ENCODE data around the gene EDC3. TPM values are rescaled to one million over a fixed set of nuclear protein-coding genes. Genes with fewer than 3 reads are reported as not detected.
A peak's percentile ranks its signal among the peaks of the same experiment; 100 is the strongest.
"Not testable (repeated sequence)": the region's sequence is repeated elsewhere in the genome, so short reads cannot be mapped to it uniquely, and the experiment has no call there.

The EDC3 gene
- 10 to 100 TPM; 38.6 to 41.2 TPM for total RNA-seq
- 10 to 100 TPM; 29.3 to 35.2 (median 33.9) TPM for polyA plus RNA-seq
- 22.6 to 33.3 (median 28.4) reads per million in 6 experiments for total RNA-seq

GRCh38 chr15:74695597-74696397 is at the start of gene EDC3:
TSS of gene EDC3 (minus strand) at chr15:74696024. CDS start at chr15:74675124, 20,900 bp downstream.
- peak within 1 kb of the TSS; percentile 98 to 100 (median 100) for H3K27ac Mint-ChIP-seq
- POLR2A ChIA-PET: interaction anchor here (0.8 to 1.1 kb wide), 5 partner anchors 24 to 944 kb away, joined by 3 to 5 read pairs (median 3); partner anchors contain the start of genes CLK3, CYP1A1 and IMP3
- H3K27me3 Mint-ChIP-seq: peaks cover 0 to 2% (median 0%) of the 10 kb centered on the region in 5 donors
- peak within 1 kb of the TSS; percentile 90 to 100 (median 100) for H3K4me3 Mint-ChIP-seq
- ATAC-seq: peak; percentile 92 to 93
- H3K4me1 Mint-ChIP-seq: peaks cover 20 to 54% (median 45%) of the 10 kb centered on the region in 4 donors
- H3K36me3 Mint-ChIP-seq: peaks cover 0 to 3% (median 0%) of the 10 kb centered on the region in 3 donors
- H3K9me3 Mint-ChIP-seq: no peaks in the 10 kb centered on the region
- DNase-seq: peak; percentile 80 to 94 (median 86)

DNA sequence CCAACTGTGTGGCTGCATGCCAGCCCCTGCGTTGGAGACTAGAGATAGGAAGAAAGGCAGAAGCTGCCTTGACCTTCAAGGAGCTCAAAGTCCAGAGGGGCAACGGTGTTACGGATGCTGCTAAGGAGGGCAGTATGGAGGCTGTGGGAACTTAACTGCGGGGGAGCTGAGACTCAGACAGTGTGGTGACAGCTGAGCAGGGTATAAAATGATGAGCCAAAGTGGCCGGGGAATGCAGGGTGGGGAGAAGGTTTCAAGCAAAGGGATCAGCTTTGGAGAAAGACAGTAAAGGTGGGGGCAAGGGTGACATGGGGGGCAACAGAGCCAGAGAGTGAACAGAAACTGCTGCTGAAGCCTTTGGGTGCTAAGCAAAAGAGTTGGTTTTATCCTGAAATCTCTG is 46.6 kb upstream of the EDC3 start:
- peaks cover 0 to 10% (median 2%) of the 10 kb centered on the region in 3 donors for H3K36me3 Mint-ChIP-seq
- no peak for DNase-seq
- POLR2A ChIA-PET: no interaction called here
- no peak overlapping the region for H3K27ac Mint-ChIP-seq
- no peak overlapping the region for H3K4me3 Mint-ChIP-seq
- peaks cover 3 to 31% (median 16%) of the 10 kb centered on the region in 5 donors for H3K27me3 Mint-ChIP-seq
- peaks cover 0 to 5% (median 0%) of the 10 kb centered on the region in 4 donors for H3K4me1 Mint-ChIP-seq
- H3K9me3 Mint-ChIP-seq: peaks cover 0 to 16% (median 11%) of the 10 kb centered on the region in 9 donors
- no peak for ATAC-seq

DNA sequence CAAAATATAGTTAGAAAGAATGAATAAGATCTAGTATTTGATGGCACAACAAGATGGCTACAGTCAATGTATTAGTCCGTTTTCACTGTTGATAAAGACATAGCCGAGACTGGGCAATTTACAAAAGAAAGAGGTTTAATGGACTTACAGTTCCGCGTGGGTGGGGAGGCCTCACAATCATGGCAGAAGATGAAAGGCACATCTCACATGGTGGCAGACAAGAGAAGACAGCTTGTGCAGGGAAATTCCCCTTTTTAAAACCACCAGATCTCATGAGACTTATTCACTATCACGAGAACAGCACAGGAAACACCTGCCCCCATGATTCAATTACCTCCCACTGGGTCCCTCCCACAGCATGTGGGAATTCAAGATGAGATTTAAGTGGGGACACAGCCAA is 42.4 kb upstream of the EDC3 start:
- POLR2A ChIA-PET, H3K4me1 Mint-ChIP-seq, H3K4me3 Mint-ChIP-seq, DNase-seq, H3K27ac Mint-ChIP-seq, H3K36me3 Mint-ChIP-seq, ATAC-seq: not testable (repeated sequence)
- Mint-ChIP-seq H3K9me3 (peaks cover 0 to 19% (median 11%) of the 10 kb centered on the region in 9 donors), H3K27me3 (peaks cover 9 to 62% (median 37%) of the 10 kb centered on the region in 5 donors)

DNA sequence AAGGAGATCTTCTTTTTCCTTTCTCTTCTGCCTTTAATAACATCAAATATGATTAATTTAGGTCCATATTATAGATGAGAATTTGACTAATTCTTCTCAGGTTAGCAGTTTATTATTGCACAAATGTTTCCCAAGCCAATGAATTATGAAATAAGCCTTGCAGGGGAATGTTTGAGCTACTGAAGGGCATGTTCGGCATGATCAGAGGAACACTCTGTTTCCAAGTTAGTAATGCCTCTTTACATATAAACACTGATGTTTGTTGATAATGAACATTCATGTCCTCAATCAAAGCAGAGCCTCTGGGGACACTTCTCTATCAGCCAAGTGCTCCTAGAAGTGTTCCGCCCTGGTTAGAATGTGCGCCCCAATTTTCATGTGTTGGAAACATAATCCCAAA is 39.5 kb upstream of the EDC3 start:
- Mint-ChIP-seq H3K36me3 (peaks cover 0 to 2% (median 0%) of the 10 kb centered on the region in 3 donors), H3K4me1 (peaks cover 0 to 3% (median 0%) of the 10 kb centered on the region in 4 donors), H3K27ac (no peak overlapping the region), H3K9me3 (peaks cover 0 to 13% (median 6%) of the 10 kb centered on the region in 9 donors), H3K27me3 (peaks cover 16 to 54% (median 39%) of the 10 kb centered on the region in 5 donors), H3K4me3 (no peak overlapping the region)
- ATAC-seq: no peak
- POLR2A ChIA-PET: no interaction called here
- no peak for DNase-seq

GRCh38 chr15:74733269-74733668 is 37.4 kb upstream of the EDC3 start:
- Mint-ChIP-seq H3K27ac (no peak overlapping the region), H3K4me1 (peaks cover 0 to 3% (median 0%) of the 10 kb centered on the region in 4 donors), H3K36me3 (peaks cover 0 to 2% (median 0%) of the 10 kb centered on the region in 3 donors), H3K9me3 (peaks cover 0 to 12% (median 6%) of the 10 kb centered on the region in 9 donors), H3K4me3 (no peak overlapping the region), H3K27me3 (peaks cover 21 to 52% (median 46%) of the 10 kb centered on the region in 5 donors)
- POLR2A ChIA-PET: no interaction called here
- ATAC-seq: no peak
- DNase-seq: no peak

DNA sequence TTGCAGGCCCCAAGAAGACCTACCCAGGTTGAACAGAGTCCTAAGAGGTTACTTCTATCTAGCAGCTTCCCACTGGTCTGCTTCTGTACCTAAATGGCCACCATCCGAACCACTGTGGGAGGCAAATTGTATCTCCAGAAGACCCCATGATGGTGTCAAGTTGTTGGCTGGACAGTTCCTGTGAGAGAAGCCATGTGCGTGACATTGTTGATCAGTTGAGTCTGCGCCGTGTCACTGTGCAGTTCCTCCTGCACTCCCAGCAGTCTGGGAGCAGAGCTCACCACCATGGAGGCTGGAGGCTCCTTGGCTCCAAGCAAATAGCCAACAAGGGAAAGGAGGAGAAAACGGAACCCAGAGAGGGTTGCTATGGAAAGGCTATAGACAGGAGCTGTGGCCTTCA is 37.0 kb upstream of the EDC3 start:
- H3K4me1 Mint-ChIP-seq: no peaks in the 10 kb centered on the region
- H3K9me3 Mint-ChIP-seq: peaks cover 0 to 8% (median 1%) of the 10 kb centered on the region in 9 donors
- H3K27me3 Mint-ChIP-seq: peaks cover 21 to 52% (median 46%) of the 10 kb centered on the region in 5 donors
- no peak overlapping the region for H3K4me3 Mint-ChIP-seq
- H3K36me3 Mint-ChIP-seq: no peaks in the 10 kb centered on the region
- no peak for ATAC-seq
- H3K27ac Mint-ChIP-seq: no peak overlapping the region
- no peak for DNase-seq
- POLR2A ChIA-PET: no interaction called here

- peaks cover 21 to 48% (median 36%) of the 10 kb centered on the region in 5 donors for H3K27me3 Mint-ChIP-seq
These were observed 34.9 kb upstream of the EDC3 start for GRCh38 chr15:74730619-74731316.

GRCh38 chr15:74729372-74729771 is 33.5 kb upstream of the EDC3 start:
- H3K27ac Mint-ChIP-seq, H3K4me3 Mint-ChIP-seq, DNase-seq, H3K36me3 Mint-ChIP-seq, ATAC-seq, POLR2A ChIA-PET, H3K9me3 Mint-ChIP-seq: not testable (repeated sequence)
- peaks cover 20 to 44% (median 30%) of the 10 kb centered on the region in 5 donors for H3K27me3 Mint-ChIP-seq
- H3K4me1 Mint-ChIP-seq: peaks cover 4 to 13% (median 10%) of the 10 kb centered on the region in 4 donors

More at GRCh38 chr15:74730619-74731316, 34.9 kb upstream of the EDC3 start:
- H3K4me1 Mint-ChIP-seq: peaks cover 0 to 8% (median 7%) of the 10 kb centered on the region in 4 donors
- no peak overlapping the region for H3K4me3 Mint-ChIP-seq
- no peaks in the 10 kb centered on the region for H3K9me3 Mint-ChIP-seq
- ATAC-seq: no peak
- POLR2A ChIA-PET: no interaction called here
- no peak for DNase-seq
- H3K36me3 Mint-ChIP-seq: no peaks in the 10 kb centered on the region
- peak overlapping the region in 1 of 10 donors; percentile 24 for H3K27ac Mint-ChIP-seq

GRCh38 chr15:74728699-74729098 is 32.9 kb upstream of the EDC3 start:
- ATAC-seq: not testable (repeated sequence)

GRCh38 chr15:74727727-74728126 is 31.9 kb upstream of the EDC3 start:
- Mint-ChIP-seq H3K27me3 (peaks cover 14 to 32% (median 25%) of the 10 kb centered on the region in 5 donors), H3K27ac (peak overlapping the region in 1 of 10 donors; percentile 43)
- no peak for ATAC-seq

More at GRCh38 chr15:74728699-74729098, 32.9 kb upstream of the EDC3 start:
- H3K27ac Mint-ChIP-seq, H3K36me3 Mint-ChIP-seq, H3K9me3 Mint-ChIP-seq, DNase-seq, H3K4me3 Mint-ChIP-seq, POLR2A ChIA-PET: not testable (repeated sequence)
- Mint-ChIP-seq H3K4me1 (peaks cover 4 to 13% (median 10%) of the 10 kb centered on the region in 4 donors), H3K27me3 (peaks cover 17 to 39% (median 27%) of the 10 kb centered on the region in 5 donors)

DNA sequence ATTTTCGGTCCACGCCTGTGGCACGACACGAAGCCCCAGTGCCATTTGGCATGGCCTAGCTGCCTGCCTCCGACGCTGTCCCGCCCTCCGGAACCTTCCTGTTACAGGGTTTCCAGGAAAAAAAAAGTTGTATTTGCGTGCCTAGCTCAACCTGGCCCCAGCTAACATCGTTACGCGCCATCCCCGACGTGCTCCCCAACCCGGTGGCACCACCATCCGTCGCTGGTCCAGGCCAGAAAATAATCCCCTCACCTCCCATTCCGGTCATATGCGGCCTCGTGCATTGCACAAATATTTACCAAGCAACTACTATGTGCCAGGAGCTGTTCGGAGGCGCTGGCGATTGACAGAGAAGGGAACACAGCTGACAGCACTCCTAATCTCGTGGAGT is 30.9 kb upstream of the EDC3 start:
- POLR2A ChIA-PET: interaction anchor here (0.5 to 2.1 kb wide), 3 partner anchors 31 to 1327 kb away, joined by 4 to 6 read pairs (median 4); partner anchors contain the start of gene EDC3
- peaks cover 12 to 27% (median 21%) of the 10 kb centered on the region in 5 donors for H3K27me3 Mint-ChIP-seq
- no peaks in the 10 kb centered on the region for H3K9me3 Mint-ChIP-seq
- ATAC-seq: no peak
- H3K27ac Mint-ChIP-seq: peak overlapping the region in 2 of 10 donors; percentile 20 to 62
- DNase-seq: no peak
- H3K36me3 Mint-ChIP-seq: no peaks in the 10 kb centered on the region
- H3K4me1 Mint-ChIP-seq: peaks cover 4 to 13% (median 10%) of the 10 kb centered on the region in 4 donors
- H3K4me3 Mint-ChIP-seq: peak overlapping the region; percentile 71 to 84 (median 80)

More at GRCh38 chr15:74727727-74728126, 31.9 kb upstream of the EDC3 start:
- DNase-seq: no peak
- H3K36me3 Mint-ChIP-seq: no peaks in the 10 kb centered on the region
- no peaks in the 10 kb centered on the region for H3K9me3 Mint-ChIP-seq
- peaks cover 4 to 13% (median 10%) of the 10 kb centered on the region in 4 donors for H3K4me1 Mint-ChIP-seq
- peak overlapping the region in 7 of 10 donors; percentile 25 to 82 (median 78) for H3K4me3 Mint-ChIP-seq
- POLR2A ChIA-PET: no interaction called here

Measured in naive thymus-derived CD8-positive, alpha-beta T cell (primary cell).